Activated naive CD4-positive, alpha-beta T cell treated with anti-CD3 and anti-CD28 coated beads, Interleukin-2, amount 10 ng/mL, durations not matched to agents 7 days and 5 days (primary cell): ENCODE results near the gene UBE2E1.
"Not testable (repeated sequence)": the region's sequence is repeated elsewhere in the genome, so short reads cannot be mapped to it uniquely, and the experiment has no call there.

Source experiments
- CTCF ChIA-PET: fragments of 350-600 bp; sonication (Branson Sonifier 250); formaldehyde crosslinking; loops from one replicate; lab custom pipeline; 2021; ENCODE audit warnings: antibody characterized with exemption; lab: Charles Lee
- DNase-seq: peaks from one replicate; pipeline ENCODE4 v3.0.0-alpha.2; 2020
- H3K27ac Mint-ChIP-seq: one replicate; pipeline ENCODE4 v1.8.0; 2021; ENCODE audit warnings: mild to moderate bottlenecking, moderate library complexity, mixed read lengths
- H3K27me3 Mint-ChIP-seq: one replicate; pipeline ENCODE4 v1.8.0; 2021; ENCODE audit warnings: mild to moderate bottlenecking, mixed read lengths
- H3K36me3 Mint-ChIP-seq: one replicate; pipeline ENCODE4 v1.8.0; 2021; ENCODE audit warnings: mixed read lengths
- H3K4me1 Mint-ChIP-seq: one replicate; pipeline ENCODE4 v1.8.0; 2021; ENCODE audit warnings: mixed read lengths
- H3K4me3 Mint-ChIP-seq: one replicate; pipeline ENCODE4 v1.8.0; 2021; ENCODE audit warnings: mild to moderate bottlenecking, moderate library complexity, mixed read lengths
- H3K9me3 Mint-ChIP-seq: one replicate; pipeline ENCODE4 v1.8.0; 2021; ENCODE audit warnings: mixed read lengths

Gene UBE2E1

GRCh38 chr3:23836536-23837230 lies 30.9 kb downstream of the UBE2E1 start:
- DNase-seq = no peak
- H3K27ac Mint-ChIP-seq = no peak overlapping the region
- no peaks in the 10 kb centered on the region for H3K27me3 Mint-ChIP-seq
- H3K4me1 Mint-ChIP-seq = peaks cover 5% of the 10 kb centered on the region
- no peaks in the 10 kb centered on the region for H3K9me3 Mint-ChIP-seq
- CTCF ChIA-PET = interaction anchor here (1.1 kb wide), 1 partner anchor 27 kb away, joined by 4 read pairs; no protein-coding TSS in a partner anchor
- no peak overlapping the region for H3K4me3 Mint-ChIP-seq
- peaks cover 3% of the 10 kb centered on the region for H3K36me3 Mint-ChIP-seq

- CTCF ChIA-PET = interaction anchor here (1.1 kb wide), 1 partner anchor 26 kb away, joined by 4 read pairs; no protein-coding TSS in a partner anchor
- H3K27ac Mint-ChIP-seq = no peak overlapping the region
These were observed 31.5 kb downstream of the UBE2E1 start for GRCh38 chr3:23837286-23837685.

GRCh38 chr3:23837691-23838090 lies 31.9 kb downstream of the UBE2E1 start:
- DNase-seq = no peak
- H3K9me3 Mint-ChIP-seq = no peaks in the 10 kb centered on the region
- peaks cover 2% of the 10 kb centered on the region for H3K36me3 Mint-ChIP-seq
- H3K27me3 Mint-ChIP-seq = no peaks in the 10 kb centered on the region
- H3K4me3 Mint-ChIP-seq = no peak overlapping the region
- no peak overlapping the region for H3K27ac Mint-ChIP-seq
- CTCF ChIA-PET = interaction anchor here (1.0 kb wide), 1 partner anchor 15 kb away, joined by 3 read pairs; no protein-coding TSS in a partner anchor
- H3K4me1 Mint-ChIP-seq = peaks cover 3% of the 10 kb centered on the region

More at GRCh38 chr3:23837286-23837685, 31.5 kb downstream of the UBE2E1 start:
- DNase-seq = no peak
- no peak overlapping the region for H3K4me3 Mint-ChIP-seq
- peaks cover 3% of the 10 kb centered on the region for H3K4me1 Mint-ChIP-seq
- H3K27me3 Mint-ChIP-seq = no peaks in the 10 kb centered on the region
- peaks cover 2% of the 10 kb centered on the region for H3K36me3 Mint-ChIP-seq
- no peaks in the 10 kb centered on the region for H3K9me3 Mint-ChIP-seq

DNA sequence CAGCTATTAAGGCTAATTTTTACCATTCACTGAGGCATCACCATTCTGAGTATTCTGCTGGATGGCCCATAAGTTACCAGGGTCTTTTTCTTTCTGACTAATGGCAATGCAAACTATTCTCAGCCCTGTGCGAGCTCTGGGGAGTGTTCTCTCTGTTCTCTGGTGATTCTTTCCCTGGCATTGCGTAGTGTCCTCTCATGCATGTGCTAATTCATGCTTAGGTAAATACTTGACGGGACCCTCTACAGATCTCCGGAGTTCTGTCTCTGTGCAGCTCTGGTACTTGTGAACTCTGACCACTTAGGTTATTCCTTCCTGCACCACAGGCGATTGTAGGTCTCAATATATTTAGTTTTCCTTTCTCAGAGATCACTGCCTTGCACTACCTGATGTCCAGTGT lies 34.8 kb downstream of the UBE2E1 start:
- CTCF ChIA-PET = interaction anchor here (1.6 kb wide), 1 partner anchor 19 kb away, joined by 4 read pairs; no protein-coding TSS in a partner anchor
- Mint-ChIP-seq H3K36me3 (no peaks in the 10 kb centered on the region), H3K27me3 (no peaks in the 10 kb centered on the region), H3K27ac (no peak overlapping the region), H3K4me1 (peaks cover 3% of the 10 kb centered on the region), H3K4me3 (no peak overlapping the region), H3K9me3 (no peaks in the 10 kb centered on the region)
- no peak for DNase-seq

DNA sequence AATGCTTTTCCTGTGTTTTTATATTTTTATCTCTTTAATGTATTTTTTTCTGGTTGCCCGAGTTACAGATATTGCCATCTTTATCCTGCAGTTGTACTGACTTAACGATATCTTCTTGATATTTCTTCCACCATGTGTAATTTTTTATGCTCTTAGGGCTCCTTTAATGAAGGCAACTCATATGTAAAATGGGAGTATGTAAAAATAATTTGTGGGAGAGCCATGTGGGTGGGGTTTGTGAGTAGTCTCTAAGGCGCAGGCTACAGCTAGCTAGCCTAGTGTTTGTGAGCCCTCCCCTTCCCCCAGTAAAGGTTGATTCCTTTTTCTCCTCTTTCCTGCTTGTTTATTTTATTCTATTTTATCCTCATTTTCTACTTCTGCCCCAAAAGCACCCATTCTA lies 38.1 kb downstream of the UBE2E1 start:
- H3K27me3 Mint-ChIP-seq = no peaks in the 10 kb centered on the region
- no peak overlapping the region for H3K4me3 Mint-ChIP-seq
- peaks cover 3% of the 10 kb centered on the region for H3K36me3 Mint-ChIP-seq
- CTCF ChIA-PET = interaction anchor here (1.4 kb wide), 1 partner anchor 45 kb away, joined by 6 read pairs; no protein-coding TSS in a partner anchor
- H3K9me3 Mint-ChIP-seq = no peaks in the 10 kb centered on the region
- no peak for DNase-seq
- H3K4me1 Mint-ChIP-seq = no peaks in the 10 kb centered on the region
- H3K27ac Mint-ChIP-seq = no peak overlapping the region

DNA sequence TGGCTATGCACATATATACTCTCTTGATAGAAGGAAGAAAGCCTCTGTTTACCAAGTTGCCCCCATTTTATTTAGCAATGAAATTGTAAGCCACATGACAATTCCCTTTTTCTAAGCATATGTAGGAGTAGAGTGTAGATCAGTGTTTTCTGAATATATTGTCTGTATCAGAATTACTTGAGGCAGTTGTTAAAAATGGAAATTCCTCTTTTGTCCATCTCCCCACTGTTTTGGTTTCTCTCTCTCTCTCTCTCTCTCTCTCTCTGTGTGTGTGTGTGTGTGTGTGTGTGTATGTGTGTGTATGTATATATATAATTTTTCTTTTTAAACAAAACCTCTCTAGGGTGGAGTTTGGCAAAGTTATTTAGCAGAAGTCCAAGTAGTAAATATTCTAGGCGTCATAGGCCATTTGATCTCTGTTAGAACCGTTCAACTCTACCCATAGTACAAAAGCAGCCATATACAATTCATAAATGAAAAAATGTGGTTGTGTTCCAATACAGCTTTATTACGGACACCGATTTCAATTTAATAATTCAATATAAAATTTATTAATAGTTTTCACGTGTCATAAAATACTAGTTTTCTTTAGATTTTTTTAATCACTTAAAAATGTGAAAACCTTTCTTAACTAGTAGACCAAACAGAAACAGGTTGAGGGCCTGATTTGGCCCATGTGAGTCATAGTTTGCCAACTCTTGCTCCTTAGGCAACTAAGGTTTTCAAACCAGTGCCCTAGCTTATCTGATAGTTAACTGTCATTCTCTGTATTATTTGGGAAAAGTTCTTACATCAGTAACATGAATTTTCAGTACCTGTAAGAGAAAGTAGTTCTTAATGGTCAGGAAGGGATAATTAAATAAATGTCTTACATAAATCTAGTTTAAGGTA lies 39.8 kb downstream of the UBE2E1 start:
- no peak overlapping the region for H3K4me3 Mint-ChIP-seq

DNA sequence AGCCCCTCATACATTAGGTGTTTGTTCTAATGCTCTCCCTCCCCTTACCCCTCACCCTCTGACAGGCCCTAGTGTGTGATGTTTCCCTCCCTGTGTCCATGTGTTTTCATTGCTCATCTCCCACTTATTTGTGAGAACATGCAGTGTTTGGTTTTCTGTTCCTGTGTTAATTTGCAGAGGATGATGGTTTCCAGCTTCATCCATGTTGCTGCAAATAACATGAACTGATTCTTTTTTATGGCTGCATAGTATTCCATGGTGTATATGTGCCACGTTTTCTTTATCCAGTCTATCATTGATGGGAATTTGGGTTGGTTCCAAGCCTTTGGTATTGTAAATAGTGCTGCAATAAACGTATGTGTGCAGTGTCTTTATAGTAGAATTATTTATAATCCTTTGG lies 43.7 kb downstream of the UBE2E1 start:
- DNase-seq, CTCF ChIA-PET, H3K4me3 Mint-ChIP-seq, H3K4me1 Mint-ChIP-seq, H3K27ac Mint-ChIP-seq, H3K27me3 Mint-ChIP-seq, H3K9me3 Mint-ChIP-seq: not testable (repeated sequence)
- H3K36me3 Mint-ChIP-seq = peaks cover 28% of the 10 kb centered on the region

More for the DNA sequence above, 39.8 kb downstream of the UBE2E1 start:
- peaks cover 4% of the 10 kb centered on the region for H3K36me3 Mint-ChIP-seq
- DNase-seq = no peak
- H3K27me3 Mint-ChIP-seq = no peaks in the 10 kb centered on the region
- H3K9me3 Mint-ChIP-seq = no peaks in the 10 kb centered on the region
- no peak overlapping the region for H3K27ac Mint-ChIP-seq
- H3K4me1 Mint-ChIP-seq = no peaks in the 10 kb centered on the region
- CTCF ChIA-PET = no interaction called here

- no peak for DNase-seq
- Mint-ChIP-seq H3K27ac (no peak overlapping the region), H3K4me1 (peaks cover 35% of the 10 kb centered on the region), H3K4me3 (no peak overlapping the region), H3K36me3 (peaks cover 25% of the 10 kb centered on the region), H3K27me3 (no peaks in the 10 kb centered on the region), H3K9me3 (peaks cover 5% of the 10 kb centered on the region)
- CTCF ChIA-PET = no interaction called here
These were observed 50.5 kb downstream of the UBE2E1 start for GRCh38 chr3:23856286-23856685.

- no peak overlapping the region for H3K4me3 Mint-ChIP-seq
- H3K4me1 Mint-ChIP-seq = peaks cover 37% of the 10 kb centered on the region
- no peak overlapping the region for H3K27ac Mint-ChIP-seq
- peaks cover 9% of the 10 kb centered on the region for H3K36me3 Mint-ChIP-seq
- no peaks in the 10 kb centered on the region for H3K9me3 Mint-ChIP-seq
- CTCF ChIA-PET = interaction anchor here (0.6 to 1.2 kb wide), 2 partner anchors 18 to 52 kb away, joined by 4 to 5 read pairs; no protein-coding TSS in a partner anchor
- H3K27me3 Mint-ChIP-seq = no peaks in the 10 kb centered on the region
- no peak for DNase-seq
These were observed 53.4 kb downstream of the UBE2E1 start for GRCh38 chr3:23859012-23859743.

DNA sequence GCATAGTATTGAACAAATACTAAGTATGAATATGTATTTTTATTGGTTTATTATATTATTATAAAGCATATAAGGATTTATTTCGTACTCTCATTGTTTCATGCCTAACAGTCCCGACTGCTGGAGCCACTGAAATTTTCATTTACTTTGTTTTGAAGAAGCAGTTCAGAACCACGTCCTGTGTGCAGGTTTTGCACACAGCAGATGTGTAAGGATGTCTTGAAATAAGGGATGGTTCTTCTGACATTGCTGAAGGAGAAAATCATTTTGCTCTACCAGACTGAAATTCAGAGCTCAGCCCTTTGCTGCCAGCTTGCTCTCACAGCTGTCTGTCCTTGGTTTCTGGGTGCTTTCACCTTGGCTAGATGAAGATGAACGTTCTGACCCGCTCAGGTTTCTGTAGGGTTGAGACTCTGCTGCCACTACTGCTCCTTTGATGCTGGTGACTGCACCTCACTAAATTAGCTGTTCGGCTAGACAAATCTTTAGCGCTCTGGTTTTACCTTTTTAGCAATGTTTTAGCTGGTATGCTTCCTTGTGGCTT lies 54.2 kb downstream of the UBE2E1 start:
- Mint-ChIP-seq H3K27me3 (no peaks in the 10 kb centered on the region), H3K4me1 (peaks cover 37% of the 10 kb centered on the region), H3K36me3 (peaks cover 7% of the 10 kb centered on the region), H3K9me3 (no peaks in the 10 kb centered on the region), H3K4me3 (no peak overlapping the region), H3K27ac (no peak overlapping the region)
- DNase-seq = no peak
- CTCF ChIA-PET = interaction anchor here (1.2 kb wide), 1 partner anchor 19 kb away, joined by 4 read pairs; no protein-coding TSS in a partner anchor

DNA sequence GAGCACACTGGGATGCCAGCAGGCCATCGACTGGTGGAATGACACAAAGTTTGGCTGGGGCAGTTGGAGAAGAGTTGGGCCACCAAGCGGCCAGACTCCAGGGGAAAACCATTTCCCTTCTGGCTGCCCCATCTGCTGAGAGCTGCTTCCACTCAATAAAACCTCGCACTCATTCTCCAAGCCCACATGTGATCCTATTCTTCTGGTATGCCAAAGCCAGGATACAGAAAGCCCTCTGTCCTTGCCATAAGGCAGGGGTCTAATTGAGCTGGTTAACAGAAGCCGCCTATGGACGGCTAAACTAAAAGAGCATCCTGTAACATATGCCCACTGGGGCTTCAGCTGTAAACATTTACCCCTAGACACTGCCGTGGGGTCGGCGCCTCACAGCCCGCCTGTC lies 55.9 kb downstream of the UBE2E1 start:
- CTCF ChIA-PET = no interaction called here
- Mint-ChIP-seq H3K9me3 (no peaks in the 10 kb centered on the region), H3K27me3 (no peaks in the 10 kb centered on the region), H3K4me1 (peaks cover 34% of the 10 kb centered on the region), H3K27ac (no peak overlapping the region), H3K4me3 (no peak overlapping the region), H3K36me3 (peaks cover 8% of the 10 kb centered on the region)
- DNase-seq = no peak

DNA sequence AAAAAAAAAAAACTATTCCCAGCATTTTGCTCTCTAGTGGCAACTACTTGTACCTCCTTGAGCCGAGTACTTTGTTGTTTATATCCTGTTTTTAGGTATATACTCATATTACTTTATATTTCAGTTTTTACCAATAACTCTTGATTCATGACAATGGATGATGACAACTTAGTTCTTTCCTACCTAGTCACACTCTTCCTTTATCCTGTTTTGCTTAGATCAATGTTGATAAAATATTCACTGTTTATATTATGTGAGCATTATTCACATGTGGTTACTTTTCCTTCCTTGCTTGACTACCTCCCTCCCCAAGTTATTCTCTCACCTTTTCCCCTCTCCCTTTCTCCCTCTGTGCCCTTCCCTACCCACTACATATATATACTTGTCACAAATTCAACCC lies 57.3 kb downstream of the UBE2E1 start:
- CTCF ChIA-PET = interaction anchor here (1.0 to 1.1 kb wide), 2 partner anchors 26 to 142 kb away, joined by 3 to 4 read pairs; no protein-coding TSS in a partner anchor
- no peaks in the 10 kb centered on the region for H3K9me3 Mint-ChIP-seq
- no peak for DNase-seq

GRCh38 chr3:23864931-23865330 lies 59.2 kb downstream of the UBE2E1 start:
- H3K4me3 Mint-ChIP-seq = no peak overlapping the region
- CTCF ChIA-PET = no interaction called here
- no peaks in the 10 kb centered on the region for H3K27me3 Mint-ChIP-seq
- H3K4me1 Mint-ChIP-seq = peaks cover 10% of the 10 kb centered on the region
- H3K9me3 Mint-ChIP-seq = no peaks in the 10 kb centered on the region
- DNase-seq = no peak
- H3K36me3 Mint-ChIP-seq = peaks cover 9% of the 10 kb centered on the region
- no peak overlapping the region for H3K27ac Mint-ChIP-seq

More for the DNA sequence above, 57.3 kb downstream of the UBE2E1 start:
- H3K4me1 Mint-ChIP-seq = peaks cover 21% of the 10 kb centered on the region
- H3K27me3 Mint-ChIP-seq = no peaks in the 10 kb centered on the region
- no peak overlapping the region for H3K27ac Mint-ChIP-seq
- H3K36me3 Mint-ChIP-seq = peaks cover 8% of the 10 kb centered on the region
- no peak overlapping the region for H3K4me3 Mint-ChIP-seq
